GM23248 (cell line): ENCODE results near the gene SRPX. TPM values are rescaled to one million over a fixed set of nuclear protein-coding genes. Genes with fewer than 3 reads are reported as not detected.
A peak's percentile ranks its signal among the peaks of the same experiment; 100 is the strongest.

Source experiments
- DNase-seq: peaks from one replicate; pipeline ENCODE4 v3.0.0-alpha.2; 2015
- H2AFZ ChIP-seq: fragments of 200-600 bp; sonication (generic); 2 replicates; pipeline ENCODE4 v1.6.1; 2016; ENCODE audit warnings: antibody characterized with exemption
- H3F3A ChIP-seq: fragments of 200-600 bp; sonication (generic); 2 replicates; pipeline ENCODE4 v1.6.1; 2016; ENCODE audit warnings: mild to moderate bottlenecking, antibody characterized with exemption, mixed run types; ENCODE audit not compliant: insufficient read depth
- H3K27ac ChIP-seq: fragments of 200-600 bp; sonication (generic); 2 replicates; pipeline ENCODE4 v1.5.1; 2016; ENCODE audit warnings: mild to moderate bottlenecking
- H3K27me3 ChIP-seq: fragments of 200-600 bp; sonication (generic); replicated peaks from 2 replicates; pipeline ENCODE4 v1.6.1; 2016; ENCODE audit warnings: mild to moderate bottlenecking; ENCODE audit not compliant: insufficient read depth
- H3K36me3 ChIP-seq: fragments of 200-600 bp; sonication (generic); 2 replicates; pipeline ENCODE4 v1.6.1; 2016; ENCODE audit warnings: low read depth, mild to moderate bottlenecking
- H3K4me1 ChIP-seq: fragments of 200-600 bp; sonication (generic); 2 replicates; pipeline ENCODE4 v1.6.1; 2016; ENCODE audit warnings: mild to moderate bottlenecking; ENCODE audit not compliant: insufficient read depth
- H3K4me2 ChIP-seq: fragments of 200-600 bp; sonication (generic); one replicate; pipeline ENCODE4 v1.6.1; 2016; ENCODE audit warnings: mild to moderate bottlenecking; ENCODE audit not compliant: unreplicated experiment
- H3K4me3 ChIP-seq: fragments of 200-600 bp; sonication (generic); 2 replicates; pipeline ENCODE4 v1.5.1; 2016; ENCODE audit warnings: mild to moderate bottlenecking
- H3K79me2 ChIP-seq: fragments of 200-600 bp; sonication (generic); 2 replicates; pipeline ENCODE4 v1.6.1; 2016; ENCODE audit warnings: mild to moderate bottlenecking; ENCODE audit not compliant: insufficient read depth
- H3K9ac ChIP-seq: fragments of 200-600 bp; sonication (generic); 2 replicates; pipeline ENCODE4 v1.6.1; 2016; ENCODE audit warnings: mild to moderate bottlenecking
- H3K9me2 ChIP-seq: fragments of 200-600 bp; sonication (generic); 2 replicates; pipeline ENCODE4 v1.6.1; 2016; ENCODE audit warnings: mixed run types, mild to moderate bottlenecking, moderate library complexity; ENCODE audit not compliant: insufficient read depth
- H3K9me3 ChIP-seq: fragments of 200-600 bp; sonication (generic); one replicate; pipeline ENCODE4 v1.6.1; 2017; ENCODE audit warnings: low read depth
- H4K20me1 ChIP-seq: fragments of 200-600 bp; sonication (generic); 2 replicates; pipeline ENCODE4 v1.6.0; 2016; ENCODE audit not compliant: insufficient read depth
- EZH2 ChIP-seq: fragments of 200-600 bp; sonication (generic); IDR thresholded peaks from 2 replicates; pipeline ENCODE4 v1.6.1; 2018; ENCODE audit warnings: antibody characterized with exemption, mild to moderate bottlenecking; ENCODE audit not compliant: insufficient read depth, poor library complexity, severe bottlenecking
- EZH2phosphoT487 ChIP-seq: fragments of 200-600 bp; sonication (generic); IDR thresholded peaks from 2 replicates; pipeline ENCODE4 v1.6.1; 2018; ENCODE audit warnings: antibody characterized with exemption, moderate library complexity, mild to moderate bottlenecking, low read depth; ENCODE audit not compliant: insufficient read depth
- WGBS, 2 experiments: methylation state at CpG; one replicate each; pipeline ENCODE4 v1.1.6; 2015 to 2017; ENCODE audit warnings: low lambda C conversion rate in 2 of 2, low coverage in 1 of 2; ENCODE audit errors: missing lambda C conversion rate in 2 of 2; 5-methylcytosine and 5-hydroxymethylcytosine counted together
- in situ Hi-C: fragments of 300-500 bp; cut with MboI; formaldehyde crosslinking; loops from 2 replicates; pipeline ENCODE4 v1.15.0; 2020
- polyA plus RNA-seq: library from polyadenylated mRNA; unstranded; fragments of >200 nt; fragmentation: Nextera tagmentation; extraction: Ambion mirVana; gene quantifications from 2 replicates; pipeline ENCODE4 v1.2.1, GENCODE V29; 2016
- total RNA-seq: library from RNA; depleted of rRNA; stranded (reverse); fragments of >200 nt; shearing (Covaris generic); gene quantifications from 2 replicates; pipeline ENCODE4 v1.2.3, GENCODE V29; 2014

The SRPX gene
- total and polyA plus RNA-seq, 2 experiments from 2014 or later = 75.7 to 82.2 TPM

GRCh38 chrX:38142610-38143009 is 78.1 kb downstream of the SRPX start:
- peak; percentile 48 for DNase-seq
- Histone ChIP-seq H3K27me3 (no peaks in the 10 kb centered on the region), H3K9me3 (no peaks in the 10 kb centered on the region), H3F3A (no peaks in the 10 kb centered on the region), H3K4me3 (no peak overlapping the region), H3K36me3 (no peaks in the 10 kb centered on the region), H3K9ac (no peak overlapping the region), H4K20me1 (no peaks in the 10 kb centered on the region), H3K4me1 (no peaks in the 10 kb centered on the region), H3K79me2 (no peaks in the 10 kb centered on the region), H3K27ac (no peak overlapping the region), H3K4me2 (no peak overlapping the region), H3K9me2 (no peaks in the 10 kb centered on the region), H2AFZ (no peak overlapping the region)
- in situ Hi-C loops = no loop called here
- WGBS, 2 experiments = 13% methylated on average over 1 of the region's 1 CpG; no CpG with 5 or more reads in 1 of the 2 experiments
- TF ChIP-seq EZH2 (no peak), EZH2phosphoT487 (no peak)

- Histone ChIP-seq H3K9me2 (no peaks in the 10 kb centered on the region), H2AFZ (no peak overlapping the region), H3K27ac (no peak overlapping the region), H3K27me3 (no peaks in the 10 kb centered on the region), H3K4me3 (no peak overlapping the region), H3K4me1 (no peaks in the 10 kb centered on the region), H3K36me3 (no peaks in the 10 kb centered on the region), H4K20me1 (no peaks in the 10 kb centered on the region), H3K79me2 (no peaks in the 10 kb centered on the region), H3K4me2 (no peak overlapping the region), H3K9ac (no peak overlapping the region), H3K9me3 (no peaks in the 10 kb centered on the region), H3F3A (no peaks in the 10 kb centered on the region)
- in situ Hi-C loops = no loop called here
- DNase-seq = no peak
- TF ChIP-seq EZH2 (no peak), EZH2phosphoT487 (no peak)
- 95 to 97% methylated on average over 2 of the region's 2 CpGs for WGBS, 2 experiments
These were observed 81.8 kb downstream of the SRPX start for GRCh38 chrX:38138900-38139299.

GRCh38 chrX:38138157-38138891 is 82.3 kb downstream of the SRPX start:
- Histone ChIP-seq H3K4me1 (no peaks in the 10 kb centered on the region), H3K27me3 (no peaks in the 10 kb centered on the region), H3K79me2 (no peaks in the 10 kb centered on the region), H3K27ac (no peak overlapping the region), H3K9ac (no peak overlapping the region), H3K4me3 (no peak overlapping the region), H3K4me2 (no peak overlapping the region), H4K20me1 (no peaks in the 10 kb centered on the region), H3K9me2 (no peaks in the 10 kb centered on the region), H3F3A (no peaks in the 10 kb centered on the region), H3K9me3 (no peaks in the 10 kb centered on the region), H2AFZ (no peak overlapping the region), H3K36me3 (no peaks in the 10 kb centered on the region)
- 93 to 100% methylated on average over 2 of the region's 2 CpGs for WGBS, 2 experiments
- TF ChIP-seq EZH2 = no peak
- no peak for TF ChIP-seq EZH2phosphoT487
- in situ Hi-C loops = no loop called here
- no peak for DNase-seq

- TF ChIP-seq EZH2 (no peak), EZH2phosphoT487 (no peak)
- Histone ChIP-seq H3K9me3 (no peaks in the 10 kb centered on the region), H4K20me1 (no peaks in the 10 kb centered on the region), H3K4me3 (no peak overlapping the region), H3K27me3 (no peaks in the 10 kb centered on the region), H3K79me2 (no peaks in the 10 kb centered on the region), H3K9me2 (no peaks in the 10 kb centered on the region), H3K36me3 (no peaks in the 10 kb centered on the region), H3K4me1 (no peaks in the 10 kb centered on the region), H3K4me2 (no peak overlapping the region), H2AFZ (no peak overlapping the region), H3K9ac (no peak overlapping the region), H3F3A (no peaks in the 10 kb centered on the region), H3K27ac (no peak overlapping the region)
- in situ Hi-C loops = no loop called here
- DNase-seq = no peak
These were observed 91.3 kb downstream of the SRPX start for GRCh38 chrX:38129366-38129765.

- WGBS, 2 experiments = 78 to 100% methylated on average over 1 of the region's 1 CpG
- Histone ChIP-seq H2AFZ (no peak overlapping the region), H3K27me3 (no peaks in the 10 kb centered on the region), H3K79me2 (no peaks in the 10 kb centered on the region), H3K4me2 (no peak overlapping the region), H3K27ac (no peak overlapping the region), H4K20me1 (no peaks in the 10 kb centered on the region), H3K4me3 (no peak overlapping the region), H3K9me3 (no peaks in the 10 kb centered on the region), H3K36me3 (no peaks in the 10 kb centered on the region), H3K9ac (no peak overlapping the region), H3K9me2 (no peaks in the 10 kb centered on the region), H3K4me1 (no peaks in the 10 kb centered on the region), H3F3A (no peaks in the 10 kb centered on the region)
- in situ Hi-C loops = no loop called here
- no peak for TF ChIP-seq EZH2
- TF ChIP-seq EZH2phosphoT487 = no peak
- no peak for DNase-seq
These were observed 92.7 kb downstream of the SRPX start for GRCh38 chrX:38127961-38128360.
